Naive B cell (primary cell): ENCODE data around the gene GRAMD2B. TPM values are rescaled to one million over a fixed set of nuclear protein-coding genes. Genes with fewer than 3 reads are reported as not detected.
"Not testable (repeated sequence)": the region's sequence is repeated elsewhere in the genome, so short reads cannot be mapped to it uniquely, and the experiment has no call there.

Source experiments
- ATAC-seq, 2 donors: fragments of 150-1000 bp; cut with Tn5 transposase; 2 replicates each; pipeline ENCODE4 v1.10.0; 2021; ENCODE audit warnings: low read depth in 2 of 2, mild to moderate bottlenecking in 2 of 2, moderate library complexity in 2 of 2
- DNase-seq: peaks from one replicate; pipeline ENCODE4 v3.0.0; 2022
- H3K27ac Mint-ChIP-seq, 6 donors: one replicate each; pipeline ENCODE4 v1.8.0; 2020 to 2022; ENCODE audit warnings: mild to moderate bottlenecking in 6 of 6, mixed read lengths in 6 of 6, moderate library complexity in 5 of 6, inconsistent platforms in 2 of 6
- H3K27me3 Mint-ChIP-seq, 3 donors: one replicate each; pipeline ENCODE4 v1.8.0; 2021 to 2022; ENCODE audit warnings: mixed read lengths in 3 of 3, mild to moderate bottlenecking in 1 of 3
- H3K36me3 Mint-ChIP-seq, 2 donors: one replicate each; pipeline ENCODE4 v1.8.0; 2020 to 2022; ENCODE audit warnings: mixed read lengths in 2 of 2, inconsistent platforms in 1 of 2, mild to moderate bottlenecking in 1 of 2
- H3K4me1 Mint-ChIP-seq, 3 donors: one replicate each; pipeline ENCODE4 v1.8.0; 2020 to 2022; ENCODE audit warnings: mixed read lengths in 3 of 3, inconsistent platforms in 1 of 3, mild to moderate bottlenecking in 1 of 3, moderate library complexity in 1 of 3
- H3K4me3 Mint-ChIP-seq, 8 donors: one replicate each; pipeline ENCODE4 v1.8.0; 2020 to 2022; ENCODE audit warnings: mild to moderate bottlenecking in 8 of 8, mixed read lengths in 8 of 8, moderate library complexity in 8 of 8, inconsistent platforms in 2 of 8
- H3K9me3 Mint-ChIP-seq, 7 donors: one replicate each; pipeline ENCODE4 v1.8.0; 2020 to 2022; ENCODE audit warnings: mixed read lengths in 7 of 7, mild to moderate bottlenecking in 5 of 7, inconsistent platforms in 2 of 7, moderate library complexity in 1 of 7
- polyA plus RNA-seq, 6 donors: library from polyadenylated mRNA; unstranded; fragments of 300-500 nt; fragmentation: Illumina TruSeq; gene quantifications; one replicate each; pipeline ENCODE4 v1.2.3, GENCODE V29; 2021; ENCODE audit warnings: low read depth in 6 of 6

GRAMD2B gene
- polyA plus RNA-seq, 6 donors from 2014 or later, result 0.65 to 2.6 (median 1.2) TPM

GRCh38 chr5:126506079-126506478 is 82.9 kb downstream of the GRAMD2B start:
- ATAC-seq (no peak), DNase-seq (no peak)
- peaks cover 0 to 4% (median 0%) of the 10 kb centered on the region in 3 donors for H3K27me3 Mint-ChIP-seq
- peaks cover 5 to 12% (median 10%) of the 10 kb centered on the region in 3 donors for H3K4me1 Mint-ChIP-seq
- no peak overlapping the region for H3K27ac Mint-ChIP-seq
- H3K36me3 Mint-ChIP-seq, result no peaks in the 10 kb centered on the region
- H3K4me3 Mint-ChIP-seq, result no peak overlapping the region
- H3K9me3 Mint-ChIP-seq, result no peaks in the 10 kb centered on the region

GRCh38 chr5:126508251-126508961 is 85.2 kb downstream of the GRAMD2B start:
- Mint-ChIP-seq H3K4me3 (peak overlapping the region in 1 of 8 donors; percentile 25), H3K27ac (peak overlapping the region in 5 of 6 donors; percentile 35 to 83 (median 63)), H3K9me3 (no peaks in the 10 kb centered on the region), H3K36me3 (no peaks in the 10 kb centered on the region), H3K4me1 (peaks cover 5 to 12% (median 10%) of the 10 kb centered on the region in 3 donors), H3K27me3 (no peaks in the 10 kb centered on the region)
- DNase-seq (no peak), ATAC-seq (no peak)

GRCh38 chr5:126508962-126509279 is 85.7 kb downstream of the GRAMD2B start:
- Mint-ChIP-seq H3K36me3 (no peaks in the 10 kb centered on the region), H3K4me3 (peak overlapping the region in 1 of 8 donors; percentile 25), H3K27me3 (no peaks in the 10 kb centered on the region), H3K27ac (peak overlapping the region in 2 of 6 donors; percentile 49 to 83), H3K9me3 (no peaks in the 10 kb centered on the region), H3K4me1 (peaks cover 5 to 12% (median 10%) of the 10 kb centered on the region in 3 donors)
- DNase-seq (no peak), ATAC-seq (no peak)

GRCh38 chr5:126509339-126509738 is 86.1 kb downstream of the GRAMD2B start:
- peaks cover 5 to 12% (median 10%) of the 10 kb centered on the region in 3 donors for H3K4me1 Mint-ChIP-seq
- H3K27me3 Mint-ChIP-seq, result peaks cover 0 to 1% (median 1%) of the 10 kb centered on the region in 3 donors
- H3K9me3 Mint-ChIP-seq, result no peaks in the 10 kb centered on the region
- H3K4me3 Mint-ChIP-seq, result no peak overlapping the region
- ATAC-seq (no peak), DNase-seq (no peak)
- H3K27ac Mint-ChIP-seq, result no peak overlapping the region
- no peaks in the 10 kb centered on the region for H3K36me3 Mint-ChIP-seq

- DNase-seq (no peak), ATAC-seq (no peak)
- Mint-ChIP-seq H3K27me3 (peaks cover 0 to 10% (median 8%) of the 10 kb centered on the region in 3 donors), H3K9me3 (no peaks in the 10 kb centered on the region), H3K4me3 (no peak overlapping the region), H3K36me3 (no peaks in the 10 kb centered on the region), H3K27ac (no peak overlapping the region), H3K4me1 (peaks cover 5 to 12% (median 10%) of the 10 kb centered on the region in 3 donors)
Observed at GRCh38 chr5:126511961-126512360, 88.8 kb downstream of the GRAMD2B start.

- no peak overlapping the region for H3K4me3 Mint-ChIP-seq
- no peaks in the 10 kb centered on the region for H3K9me3 Mint-ChIP-seq
- H3K4me1 Mint-ChIP-seq, result peaks cover 5 to 12% (median 10%) of the 10 kb centered on the region in 3 donors
- peaks cover 0 to 10% (median 8%) of the 10 kb centered on the region in 3 donors for H3K27me3 Mint-ChIP-seq
- ATAC-seq (no peak), DNase-seq (no peak)
- no peaks in the 10 kb centered on the region for H3K36me3 Mint-ChIP-seq
- H3K27ac Mint-ChIP-seq, result no peak overlapping the region
Observed at GRCh38 chr5:126512451-126512850, 89.2 kb downstream of the GRAMD2B start.

- Mint-ChIP-seq H3K9me3 (no peaks in the 10 kb centered on the region), H3K4me3 (no peak overlapping the region), H3K27ac (no peak overlapping the region), H3K27me3 (peaks cover 0 to 10% (median 8%) of the 10 kb centered on the region in 3 donors), H3K36me3 (no peaks in the 10 kb centered on the region), H3K4me1 (peaks cover 5 to 11% (median 10%) of the 10 kb centered on the region in 3 donors)
- ATAC-seq (no peak), DNase-seq (no peak)
Observed at GRCh38 chr5:126513302-126513701, 90.1 kb downstream of the GRAMD2B start.

- ATAC-seq (no peak), DNase-seq (no peak)
- Mint-ChIP-seq H3K27ac (no peak overlapping the region), H3K27me3 (peaks cover 0 to 10% (median 8%) of the 10 kb centered on the region in 3 donors), H3K36me3 (no peaks in the 10 kb centered on the region), H3K4me1 (peaks cover 5 to 7% (median 6%) of the 10 kb centered on the region in 3 donors), H3K4me3 (no peak overlapping the region), H3K9me3 (no peaks in the 10 kb centered on the region)
Observed at GRCh38 chr5:126513703-126514102, 90.5 kb downstream of the GRAMD2B start.

GRCh38 chr5:126514131-126514557 is 90.9 kb downstream of the GRAMD2B start:
- Mint-ChIP-seq H3K4me1 (peaks cover under 1 to 3% (median 1%) of the 10 kb centered on the region in 3 donors), H3K27ac (no peak overlapping the region), H3K4me3 (no peak overlapping the region), H3K9me3 (no peaks in the 10 kb centered on the region), H3K36me3 (no peaks in the 10 kb centered on the region), H3K27me3 (peaks cover 0 to 10% (median 8%) of the 10 kb centered on the region in 3 donors)
- no peak for DNase-seq
- ATAC-seq, result no peak

- DNase-seq (no peak), ATAC-seq (no peak)
- H3K4me1 Mint-ChIP-seq, result no peaks in the 10 kb centered on the region
- no peaks in the 10 kb centered on the region for H3K9me3 Mint-ChIP-seq
- H3K27ac Mint-ChIP-seq, result no peak overlapping the region
- no peak overlapping the region for H3K4me3 Mint-ChIP-seq
- no peaks in the 10 kb centered on the region for H3K36me3 Mint-ChIP-seq
- peaks cover 0 to 13% (median 12%) of the 10 kb centered on the region in 3 donors for H3K27me3 Mint-ChIP-seq
Observed at GRCh38 chr5:126514558-126515141, 91.4 kb downstream of the GRAMD2B start.

- ATAC-seq, result no peak
- no peak overlapping the region for H3K27ac Mint-ChIP-seq
Observed at GRCh38 chr5:126515337-126515736, 92.1 kb downstream of the GRAMD2B start.

GRCh38 chr5:126516133-126516532 is 92.9 kb downstream of the GRAMD2B start:
- no peak overlapping the region for H3K27ac Mint-ChIP-seq
- no peaks in the 10 kb centered on the region for H3K4me1 Mint-ChIP-seq
- DNase-seq, result no peak
- no peak for ATAC-seq
- H3K27me3 Mint-ChIP-seq, result peaks cover 0 to 18% (median 18%) of the 10 kb centered on the region in 3 donors
- H3K9me3 Mint-ChIP-seq, result no peaks in the 10 kb centered on the region
- no peak overlapping the region for H3K4me3 Mint-ChIP-seq
- H3K36me3 Mint-ChIP-seq, result no peaks in the 10 kb centered on the region

More at GRCh38 chr5:126515337-126515736, 92.1 kb downstream of the GRAMD2B start:
- Mint-ChIP-seq H3K9me3 (no peaks in the 10 kb centered on the region), H3K27me3 (peaks cover 0 to 18% (median 17%) of the 10 kb centered on the region in 3 donors), H3K4me1 (no peaks in the 10 kb centered on the region), H3K36me3 (no peaks in the 10 kb centered on the region), H3K4me3 (no peak overlapping the region)
- no peak for DNase-seq

- Mint-ChIP-seq H3K4me3 (no peak overlapping the region), H3K9me3 (no peaks in the 10 kb centered on the region), H3K27ac (no peak overlapping the region), H3K4me1 (no peaks in the 10 kb centered on the region), H3K36me3 (no peaks in the 10 kb centered on the region), H3K27me3 (peaks cover 0 to 18% (median 18%) of the 10 kb centered on the region in 3 donors)
- ATAC-seq (no peak), DNase-seq (no peak)
Observed at GRCh38 chr5:126516852-126517251, 93.6 kb downstream of the GRAMD2B start.

GRCh38 chr5:126519223-126519622 is 96.0 kb downstream of the GRAMD2B start:
- peaks cover 0 to 18% (median 18%) of the 10 kb centered on the region in 3 donors for H3K27me3 Mint-ChIP-seq
- DNase-seq, ATAC-seq, H3K4me3 Mint-ChIP-seq, H3K4me1 Mint-ChIP-seq, H3K36me3 Mint-ChIP-seq, H3K9me3 Mint-ChIP-seq, H3K27ac Mint-ChIP-seq: not testable (repeated sequence)
